Measurements from ENCODE around the gene SYNE3. TPM values are rescaled to one million over a fixed set of nuclear protein-coding genes. Genes with fewer than 3 reads are reported as not detected.

The SYNE3 gene
- total RNA-seq, 2 experiments from 2014 or later, result 35.3 to 37.3 TPM

- H3K27me3 Mint-ChIP-seq, result no peaks in the 10 kb centered on the region
- peaks cover 21% of the 10 kb centered on the region for H3K36me3 Mint-ChIP-seq
- H3K27ac Mint-ChIP-seq, result peak overlapping the region; percentile 45
- H3K4me3 Mint-ChIP-seq, result no peak overlapping the region
- ChIA-PET CTCF (interaction anchor here (0.6 to 0.7 kb wide), 2 partner anchors 26 to 136 kb away, joined by 3 read pairs; no protein-coding TSS in a partner anchor), POLR2A (no interaction called here)
- intact Hi-C loops (cut with micrococcal nuclease), result no loop called here
- H3K9me3 Mint-ChIP-seq, result no peaks in the 10 kb centered on the region
- no peak for DNase-seq
- peaks cover 17% of the 10 kb centered on the region for H3K4me1 Mint-ChIP-seq (ENCODE audit: low read depth)
Observed at GRCh38 chr14:95471016-95471415, 45.4 kb downstream of the SYNE3 start.

DNA sequence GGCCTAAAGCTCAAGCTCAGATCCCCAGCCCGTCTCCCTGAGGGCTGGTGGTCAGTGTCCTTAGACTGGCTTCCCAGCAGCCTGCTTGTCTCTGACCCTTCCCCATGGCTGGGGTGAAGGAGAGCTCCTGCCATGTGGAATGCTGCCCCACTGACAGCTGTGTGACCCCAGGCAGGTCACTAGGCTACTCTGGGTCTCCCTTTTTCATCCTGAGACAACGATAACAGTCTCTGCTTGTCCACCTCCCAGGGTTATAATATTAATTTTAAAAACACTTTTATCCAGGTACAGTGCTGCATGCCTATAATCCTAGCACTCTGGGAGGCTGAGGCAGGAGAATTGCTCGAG, 47.3 kb downstream of the SYNE3 start:
- Mint-ChIP-seq H3K36me3 (peaks cover 22% of the 10 kb centered on the region), H3K27ac (no peak overlapping the region), H3K9me3 (no peaks in the 10 kb centered on the region), H3K27me3 (no peaks in the 10 kb centered on the region), H3K4me1 (ENCODE audit: low read depth) (peaks cover 36% of the 10 kb centered on the region), H3K4me3 (no peak overlapping the region)
- CTCF ChIA-PET, result interaction anchor here (1.0 to 2.1 kb wide), 2 partner anchors 17 to 58 kb away, joined by 3 to 7 read pairs; no protein-coding TSS in a partner anchor
- no peak for DNase-seq
- intact Hi-C loops (cut with micrococcal nuclease), result no loop called here
- POLR2A ChIA-PET, result no interaction called here

- Mint-ChIP-seq H3K4me3 (no peak overlapping the region), H3K36me3 (peaks cover 18% of the 10 kb centered on the region), H3K27ac (no peak overlapping the region), H3K27me3 (no peaks in the 10 kb centered on the region), H3K9me3 (no peaks in the 10 kb centered on the region), H3K4me1 (ENCODE audit: low read depth) (peaks cover 41% of the 10 kb centered on the region)
- intact Hi-C loops (cut with micrococcal nuclease), result no loop called here
- ChIA-PET CTCF (interaction anchor here (1.0 to 2.1 kb wide), 2 partner anchors 16 to 59 kb away, joined by 3 to 7 read pairs; no protein-coding TSS in a partner anchor), POLR2A (no interaction called here)
- no peak for DNase-seq
Observed at GRCh38 chr14:95468448-95469133, 47.9 kb downstream of the SYNE3 start.

DNA sequence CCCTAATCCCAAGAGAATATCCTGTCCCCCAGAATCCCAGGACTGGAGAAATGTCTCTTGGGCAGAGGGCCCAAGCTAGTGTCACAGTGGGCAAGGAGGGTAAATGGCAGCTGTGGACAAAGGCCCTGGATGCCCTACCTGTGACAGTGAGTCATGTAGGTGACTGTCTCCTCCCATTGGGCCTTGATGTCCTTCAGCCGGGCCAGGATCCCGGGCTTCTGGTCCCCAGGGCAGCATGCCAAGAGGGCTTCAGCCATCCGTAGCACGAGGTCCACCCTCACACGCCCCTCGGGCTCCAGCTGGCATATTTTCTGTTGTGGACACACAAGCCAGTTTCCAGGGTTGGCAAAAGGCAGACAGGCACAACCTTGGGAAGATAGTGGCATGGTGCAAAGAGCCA, 48.8 kb downstream of the SYNE3 start:
- intact Hi-C loops (cut with micrococcal nuclease), result no loop called here
- peaks cover 13% of the 10 kb centered on the region for H3K36me3 Mint-ChIP-seq
- H3K4me1 Mint-ChIP-seq (ENCODE audit: low read depth), result peaks cover 50% of the 10 kb centered on the region
- CTCF ChIA-PET, result no interaction called here
- POLR2A ChIA-PET, result no interaction called here
- no peaks in the 10 kb centered on the region for H3K27me3 Mint-ChIP-seq
- H3K4me3 Mint-ChIP-seq, result no peak overlapping the region
- DNase-seq, result no peak
- H3K27ac Mint-ChIP-seq, result no peak overlapping the region
- no peaks in the 10 kb centered on the region for H3K9me3 Mint-ChIP-seq

GRCh38 chr14:95467232-95467631, 49.2 kb downstream of the SYNE3 start:
- H3K4me1 Mint-ChIP-seq (ENCODE audit: low read depth), result peaks cover 54% of the 10 kb centered on the region
- ChIA-PET CTCF (no interaction called here), POLR2A (no interaction called here)
- peaks cover 13% of the 10 kb centered on the region for H3K36me3 Mint-ChIP-seq
- H3K27ac Mint-ChIP-seq, result peak overlapping the region; percentile 25
- intact Hi-C loops (cut with micrococcal nuclease), result no loop called here
- no peak for DNase-seq
- no peak overlapping the region for H3K4me3 Mint-ChIP-seq
- H3K9me3 Mint-ChIP-seq, result no peaks in the 10 kb centered on the region
- no peaks in the 10 kb centered on the region for H3K27me3 Mint-ChIP-seq

Other genes starting within 250 kb of the SYNE3 start
- gene CLMN, start 196.7 kb downstream of the SYNE3 start, total RNA-seq, result under 1 TPM; 0.92 to 0.97 TPM
- 10 to 100 TPM; 31.8 to 32.2 TPM for gene GLRX5, start 18.4 kb upstream of the SYNE3 start, total RNA-seq
- not detected for gene TCL1B, start 169.8 kb upstream of the SYNE3 start, total RNA-seq
- not detected for gene TCL1A, start 197.5 kb upstream of the SYNE3 start, total RNA-seq

Measured in activated CD4-positive, alpha-beta memory T cell treated with anti-CD3 and anti-CD28 coated beads for 36 hours (primary cell).